Retinal pigment epithelial cell (primary cell): Measurements from ENCODE around the gene CDNF.
"Not testable (repeated sequence)": the region's sequence is repeated elsewhere in the genome, so short reads cannot be mapped to it uniquely, and the experiment has no call there.

Experiments used
- DNase-seq: peaks from one replicate; pipeline ENCODE4 v3.0.0-alpha.2; 2010; ENCODE audit warnings: low read depth
- H3K4me3 ChIP-seq: 2 replicates; pipeline ENCODE4 v1.5.1; 2011; ENCODE audit warnings: mild to moderate bottlenecking, low read length, control low read depth, moderate library complexity
- CTCF ChIP-seq: conservative IDR thresholded peaks from 2 replicates; pipeline ENCODE4 v1.5.1; 2011; ENCODE audit warnings: low read depth, low read length, control low read depth, inconsistent platforms

CDNF gene

DNA sequence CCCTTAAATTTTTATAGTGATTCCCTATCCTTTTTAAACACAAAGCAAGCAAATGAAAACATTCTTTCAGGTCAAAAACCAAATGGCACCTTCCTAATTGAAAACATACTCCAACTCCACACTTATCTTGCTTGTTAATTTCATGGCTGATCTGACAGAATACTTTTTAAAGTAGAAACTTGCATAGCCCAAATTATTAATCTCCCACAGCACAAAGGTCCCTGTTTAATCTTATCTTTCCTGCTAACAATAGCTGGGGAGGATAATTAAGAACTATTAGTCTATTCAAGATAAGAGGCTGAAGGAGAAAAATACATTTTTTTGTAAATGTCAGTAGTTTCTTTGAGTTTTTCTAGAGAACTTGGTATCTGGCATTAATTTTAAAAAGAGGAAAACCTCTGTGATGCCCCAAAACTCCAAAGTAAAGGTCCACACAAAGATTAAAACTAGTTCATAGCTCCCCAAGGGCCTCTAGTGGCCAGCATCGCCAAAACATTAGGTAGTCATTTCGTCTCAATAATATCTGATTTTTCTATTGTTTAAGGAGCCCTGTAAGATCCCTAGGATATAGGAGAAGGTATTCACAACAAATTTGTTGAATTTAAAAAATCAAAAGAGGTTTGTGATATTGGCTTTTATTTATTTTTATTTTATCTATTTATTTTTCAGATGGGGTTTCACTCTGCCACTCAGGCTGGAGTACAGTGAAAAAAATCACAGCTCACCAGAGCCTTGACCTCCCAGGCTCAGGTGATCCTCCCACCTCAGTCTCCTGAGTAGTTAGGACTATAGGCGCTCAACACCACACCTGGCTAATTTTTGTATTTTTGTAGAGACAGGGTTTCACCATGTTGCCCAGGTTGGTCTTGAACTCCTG lies 14.7 kb downstream of the CDNF start:
- no peak overlapping the region for H3K4me3 ChIP-seq
- TF ChIP-seq CTCF, result peak; percentile 80
- no peak for DNase-seq

DNA sequence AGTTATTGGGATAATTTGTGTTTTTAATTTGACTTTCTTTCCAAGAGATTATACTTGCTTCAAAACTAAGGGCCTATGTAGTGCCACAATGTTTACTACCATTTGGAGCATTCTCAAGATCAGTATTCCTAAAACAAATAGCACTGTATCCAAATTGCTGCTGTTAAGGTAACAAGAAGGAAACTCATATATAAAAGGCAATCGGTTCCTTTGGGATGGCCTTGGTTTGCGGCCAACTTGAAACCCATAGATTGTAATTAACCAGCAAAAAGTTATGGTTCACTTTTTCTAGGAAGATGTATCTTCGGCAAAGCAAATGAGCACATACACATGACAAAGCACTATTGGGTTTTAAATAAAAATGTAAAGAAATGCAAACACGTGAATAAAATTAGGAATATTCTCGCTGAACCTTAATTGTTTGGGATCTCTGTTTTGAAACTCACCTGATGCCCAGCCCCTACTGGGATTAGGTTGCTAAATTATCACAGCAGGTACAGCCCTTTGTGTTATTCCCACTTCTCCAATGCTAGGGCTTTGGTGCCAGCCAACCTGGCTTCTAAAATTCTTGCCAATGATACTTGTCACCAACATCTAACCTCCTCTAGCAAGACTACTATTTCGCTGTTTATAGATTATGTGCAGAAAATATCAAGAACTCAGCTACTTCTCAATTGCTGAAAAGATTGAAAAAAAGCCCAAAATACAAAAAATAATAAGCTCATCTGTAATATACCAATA lies 16.0 kb downstream of the CDNF start:
- TF ChIP-seq CTCF, result no peak
- DNase-seq, result no peak
- no peak overlapping the region for H3K4me3 ChIP-seq

DNA sequence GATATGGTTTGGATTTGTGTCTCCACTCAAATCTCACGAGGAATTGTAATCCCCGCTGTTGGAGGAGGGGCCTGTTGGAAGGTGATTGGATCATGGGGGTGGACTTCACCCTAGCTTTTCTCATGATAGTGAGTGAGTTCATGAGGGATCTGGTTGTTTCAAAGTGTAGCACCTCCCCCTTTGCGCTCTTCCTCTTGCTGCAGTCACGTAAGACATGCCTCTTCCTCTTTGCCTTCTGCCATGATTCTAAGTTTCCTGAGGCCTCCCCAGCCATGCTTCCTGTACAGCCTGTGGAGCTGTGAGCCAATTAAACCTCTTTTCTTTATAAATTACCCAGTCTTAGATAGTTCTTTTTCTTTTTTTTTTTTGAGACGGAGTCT lies 17.1 kb downstream of the CDNF start:
- TF ChIP-seq CTCF, result no peak
- no peak overlapping the region for H3K4me3 ChIP-seq
- no peak for DNase-seq

- DNase-seq, result peak; percentile 49
- no peak for TF ChIP-seq CTCF
- H3K4me3 ChIP-seq, result no peak overlapping the region
Measured at GRCh38 chr10:14820010-14820774, 17.6 kb downstream of the CDNF start.

- not testable (repeated sequence) for H3K4me3 ChIP-seq, DNase-seq
Measured at GRCh38 chr10:14816717-14817116, 21.1 kb downstream of the CDNF start.

DNA sequence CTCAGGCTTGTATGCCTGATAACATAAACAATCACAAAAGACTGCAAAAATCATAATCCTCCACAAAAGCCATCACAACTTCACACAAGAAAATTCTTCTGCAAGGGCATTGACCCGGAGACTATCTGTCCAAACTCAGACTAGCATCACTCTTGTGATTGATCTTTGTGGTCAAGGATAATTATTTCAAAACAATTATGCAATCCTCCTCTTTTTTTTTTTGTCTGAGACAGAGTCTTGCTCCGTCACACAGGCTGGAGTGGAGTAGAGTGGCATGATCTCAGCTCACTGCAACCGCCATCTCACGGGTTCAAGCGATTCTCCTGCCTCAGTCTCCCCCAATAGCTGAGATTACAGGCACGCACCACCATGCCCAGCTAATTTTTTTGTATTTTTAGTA lies 22.2 kb downstream of the CDNF start:
- TF ChIP-seq CTCF, result no peak
- H3K4me3 ChIP-seq, result no peak overlapping the region
- DNase-seq, result no peak

GRCh38 chr10:14812271-14812670 lies 25.6 kb downstream of the CDNF start:
- DNase-seq, result no peak

More at GRCh38 chr10:14812271-14812670, 25.6 kb downstream of the CDNF start:
- H3K4me3 ChIP-seq, result no peak overlapping the region
- TF ChIP-seq CTCF, result no peak
